Breast epithelium (tissue), 4 donors: ENCODE measurements around the gene VKORC1L1. TPM values are rescaled to one million over a fixed set of nuclear protein-coding genes. Genes with fewer than 3 reads are reported as not detected.
"Not testable (repeated sequence)": the region's sequence is repeated elsewhere in the genome, so short reads cannot be mapped to it uniquely, and the experiment has no call there.

Source experiments
- DNase-seq, 2 donors: peaks; one replicate each; pipeline ENCODE4 v3.0.0-alpha.2; 2019; ENCODE audit warnings: low spot score in 2 of 2
- H3K27ac ChIP-seq, 2 donors: fragments of 200-600 bp; sonication (generic) in 1 of 2; one replicate each; pipeline ENCODE4 v1.5.1; 2016 to 2019; ENCODE audit warnings: mild to moderate bottlenecking in 1 of 2
- H3K27me3 ChIP-seq, 2 donors: fragments of 200-600 bp; sonication (generic) in 1 of 2; one replicate each; pipeline versions ENCODE4 v1.5.1 to v1.6.0; 2017 to 2019; ENCODE audit warnings: control low read depth in 1 of 2, mild to moderate bottlenecking in 1 of 2
- H3K36me3 ChIP-seq: fragments of 200-600 bp; one replicate; pipeline ENCODE4 v1.5.1; 2019
- H3K4me1 ChIP-seq, 2 donors: fragments of 200-600 bp; sonication (generic); one replicate each; pipeline ENCODE4 v1.5.1; 2016 to 2019; ENCODE audit warnings: control low read depth in 1 of 2
- H3K4me3 ChIP-seq, 3 donors: fragments of 200-600 bp; sonication (generic); 1 replicate in 2 of 3; 2 replicates in 1 of 3; pipeline ENCODE4 v1.5.1; 2016 to 2019; ENCODE audit warnings: mild to moderate bottlenecking in 3 of 3, moderate library complexity in 2 of 3
- H3K9me3 ChIP-seq, 2 donors: fragments of 200-600 bp; sonication (generic) in 1 of 2; one replicate each; pipeline ENCODE4 v1.5.1; 2016 to 2019; ENCODE audit warnings: control low read depth in 1 of 2
- POLR2A ChIP-seq: fragments of 450-650 bp; IDR thresholded peaks from one replicate; pipeline ENCODE4 v1.6.1; 2016; ENCODE audit warnings: antibody characterized with exemption, mild to moderate bottlenecking, moderate library complexity
- POLR2AphosphoS5 ChIP-seq, 3 donors: sonication (generic); formaldehyde crosslinking; IDR thresholded peaks; one replicate each; pipeline ENCODE4 v1.6.1; 2017; ENCODE audit warnings: antibody characterized with exemption in 3 of 3
- intact Hi-C: fragments of 100-400 bp; cut with DNase I; formaldehyde crosslinking; loops from one replicate; pipeline ENCODE4 v1.15.1; 2023; ENCODE audit warnings: low total_unique reads
- total RNA-seq, 3 donors: library from RNA; depleted of rRNA; stranded (reverse); fragments of >200 nt; gene quantifications; one replicate each; pipeline ENCODE4 v1.1.0, GENCODE V29; 2016
- TF ChIP-seq, protein P1 (sequence below), 3 donors: fragments of 450-650 bp; IDR thresholded peaks; one replicate each; pipeline ENCODE4 v1.5.1; 2016 to 2017; ENCODE audit warnings: antibody characterized with exemption in 3 of 3, mild to moderate bottlenecking in 3 of 3, moderate library complexity in 3 of 3

Gene VKORC1L1
- total RNA-seq, 3 donors from 2014 or later: 21.1 to 84.5 (median 25.9) TPM

DNA sequence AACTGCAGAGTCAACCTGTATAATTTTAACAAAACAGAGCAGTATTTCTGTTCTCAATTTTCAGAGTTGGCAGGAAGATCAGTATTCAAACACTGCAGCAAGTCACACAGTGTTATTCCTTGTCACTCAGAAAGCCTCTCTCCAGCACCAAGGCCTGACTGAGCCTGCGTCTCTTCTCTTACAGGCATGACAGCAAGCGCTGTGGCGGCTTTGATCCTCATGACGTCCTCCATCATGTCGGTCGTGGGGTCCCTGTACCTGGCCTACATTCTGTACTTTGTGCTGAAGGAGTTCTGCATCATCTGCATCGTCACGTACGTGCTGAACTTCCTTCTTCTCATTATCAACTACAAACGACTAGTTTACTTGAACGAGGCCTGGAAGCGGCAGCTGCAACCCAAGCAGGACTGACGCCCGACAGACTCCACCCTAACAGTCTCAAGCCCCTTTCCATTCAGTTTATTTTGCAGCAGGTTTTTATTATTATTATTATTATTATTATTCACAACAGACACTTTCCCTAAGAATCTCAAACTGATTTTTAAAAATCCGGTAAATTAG lies 81.1 kb downstream of the VKORC1L1 start:
- DNase-seq: no peak
- no peak for TF ChIP-seq POLR2AphosphoS5 (IDR thresholded peaks at IDR 0.05)
- TF ChIP-seq POLR2A: no peak
- TF ChIP-seq, protein P1, sequence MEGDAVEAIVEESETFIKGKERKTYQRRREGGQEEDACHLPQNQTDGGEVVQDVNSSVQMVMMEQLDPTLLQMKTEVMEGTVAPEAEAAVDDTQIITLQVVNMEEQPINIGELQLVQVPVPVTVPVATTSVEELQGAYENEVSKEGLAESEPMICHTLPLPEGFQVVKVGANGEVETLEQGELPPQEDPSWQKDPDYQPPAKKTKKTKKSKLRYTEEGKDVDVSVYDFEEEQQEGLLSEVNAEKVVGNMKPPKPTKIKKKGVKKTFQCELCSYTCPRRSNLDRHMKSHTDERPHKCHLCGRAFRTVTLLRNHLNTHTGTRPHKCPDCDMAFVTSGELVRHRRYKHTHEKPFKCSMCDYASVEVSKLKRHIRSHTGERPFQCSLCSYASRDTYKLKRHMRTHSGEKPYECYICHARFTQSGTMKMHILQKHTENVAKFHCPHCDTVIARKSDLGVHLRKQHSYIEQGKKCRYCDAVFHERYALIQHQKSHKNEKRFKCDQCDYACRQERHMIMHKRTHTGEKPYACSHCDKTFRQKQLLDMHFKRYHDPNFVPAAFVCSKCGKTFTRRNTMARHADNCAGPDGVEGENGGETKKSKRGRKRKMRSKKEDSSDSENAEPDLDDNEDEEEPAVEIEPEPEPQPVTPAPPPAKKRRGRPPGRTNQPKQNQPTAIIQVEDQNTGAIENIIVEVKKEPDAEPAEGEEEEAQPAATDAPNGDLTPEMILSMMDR (IDR thresholded peaks at IDR 0.05): no peak
- no peaks in the 10 kb centered on the region for H3K4me1 ChIP-seq
- no peaks in the 10 kb centered on the region for H3K27me3 ChIP-seq
- no peak overlapping the region for H3K4me3 ChIP-seq
- H3K27ac ChIP-seq: no peak overlapping the region
- intact Hi-C loops: no loop called here
- H3K9me3 ChIP-seq: no peaks in the 10 kb centered on the region
- no peaks in the 10 kb centered on the region for H3K36me3 ChIP-seq

DNA sequence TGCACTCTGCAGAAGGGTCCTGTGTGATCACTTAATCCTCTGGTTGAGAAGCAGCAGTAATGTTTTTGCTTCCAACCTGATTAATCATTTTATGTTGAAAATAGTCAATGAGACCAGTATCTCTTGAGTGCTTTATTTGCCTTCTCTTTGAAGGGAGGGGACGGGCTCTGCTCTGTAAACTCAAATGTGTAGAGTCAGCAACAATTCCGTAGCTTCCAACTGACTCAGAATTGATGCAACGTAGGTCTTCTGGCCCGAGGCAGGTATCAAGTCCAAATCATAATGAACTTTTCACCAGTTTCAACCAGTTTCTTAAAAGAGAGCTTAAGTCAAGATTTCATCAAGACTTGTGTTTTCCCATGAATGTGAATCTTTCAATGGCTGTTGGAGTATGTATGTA lies 82.8 kb downstream of the VKORC1L1 start:
- Histone ChIP-seq H3K27ac (peak overlapping the region in 1 of 2 donors; percentile 25), H3K27me3 (no peaks in the 10 kb centered on the region), H3K4me1 (no peaks in the 10 kb centered on the region), H3K9me3 (no peaks in the 10 kb centered on the region), H3K36me3 (no peaks in the 10 kb centered on the region), H3K4me3 (no peak overlapping the region)
- intact Hi-C loops: no loop called here
- TF ChIP-seq POLR2A: no peak
- TF ChIP-seq, protein P1 (IDR thresholded peaks at IDR 0.05): no peak
- TF ChIP-seq POLR2AphosphoS5 (IDR thresholded peaks at IDR 0.05): no peak
- DNase-seq: no peak

GRCh38 chr7:65960351-65961074 lies 87.6 kb downstream of the VKORC1L1 start:
- no peaks in the 10 kb centered on the region for H3K4me1 ChIP-seq
- no peak for DNase-seq
- no peak overlapping the region for H3K4me3 ChIP-seq
- H3K9me3 ChIP-seq: no peaks in the 10 kb centered on the region
- TF ChIP-seq, protein P1 (IDR thresholded peaks at IDR 0.05): no peak
- no peak for TF ChIP-seq POLR2A
- TF ChIP-seq POLR2AphosphoS5 (IDR thresholded peaks at IDR 0.05): no peak
- H3K36me3 ChIP-seq: no peaks in the 10 kb centered on the region
- no peaks in the 10 kb centered on the region for H3K27me3 ChIP-seq
- intact Hi-C loops: no loop called here
- H3K27ac ChIP-seq: no peak overlapping the region

DNA sequence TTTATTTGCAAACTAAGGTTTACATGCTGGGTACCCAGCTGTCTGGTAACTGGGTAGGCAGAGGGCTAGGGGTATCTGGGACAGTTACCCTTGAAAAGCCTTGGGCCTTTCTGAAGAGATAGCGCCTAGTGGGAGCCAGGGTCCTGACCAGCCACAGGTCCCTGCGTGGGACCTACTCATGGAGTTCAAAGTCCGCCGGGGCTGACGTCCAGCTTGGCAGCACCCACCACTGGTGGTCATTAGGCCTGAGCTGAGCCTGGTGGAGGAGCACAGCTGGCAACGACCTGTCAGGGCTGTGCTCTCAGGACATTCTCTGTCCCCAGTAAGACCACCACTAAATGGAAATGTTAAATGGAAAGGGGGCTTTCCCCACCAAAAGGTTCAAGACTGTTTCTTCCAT lies 89.2 kb downstream of the VKORC1L1 start:
- no peaks in the 10 kb centered on the region for H3K27me3 ChIP-seq
- no peak for DNase-seq
- H3K9me3 ChIP-seq: no peaks in the 10 kb centered on the region
- TF ChIP-seq, protein P1 (IDR thresholded peaks at IDR 0.05): no peak
- no peak for TF ChIP-seq POLR2AphosphoS5 (IDR thresholded peaks at IDR 0.05)
- TF ChIP-seq POLR2A: no peak
- intact Hi-C loops: no loop called here
- no peaks in the 10 kb centered on the region for H3K4me1 ChIP-seq
- H3K27ac ChIP-seq: no peak overlapping the region
- H3K4me3 ChIP-seq: no peak overlapping the region
- H3K36me3 ChIP-seq: no peaks in the 10 kb centered on the region

GRCh38 chr7:65964671-65965070 lies 91.8 kb downstream of the VKORC1L1 start:
- DNase-seq, H3K4me1 ChIP-seq, H3K27ac ChIP-seq, H3K4me3 ChIP-seq, H3K9me3 ChIP-seq, H3K36me3 ChIP-seq, H3K27me3 ChIP-seq, intact Hi-C loops: not testable (repeated sequence)
